Upper lobe of right lung (tissue), 1 donor: ENCODE measurements around the gene SERPIND1. TPM values are rescaled to one million over a fixed set of nuclear protein-coding genes. Genes with fewer than 3 reads are reported as not detected.

Experiments used
- ATAC-seq: fragments of 200-7000 bp; cut with Tn5 transposase; one replicate; pipeline ENCODE4 v1.9.1; 2020; ENCODE audit warnings: mild to moderate bottlenecking, moderate library complexity
- DNase-seq: peaks from one replicate; pipeline ENCODE4 v3.0.0-alpha.2; 2020
- H3K27ac ChIP-seq: fragments of 200-600 bp; one replicate; pipeline ENCODE4 v1.8.0; 2022
- H3K27me3 ChIP-seq: fragments of 200-600 bp; one replicate; pipeline ENCODE4 v1.8.0; 2022; ENCODE audit warnings: mild to moderate bottlenecking
- H3K36me3 ChIP-seq: fragments of 200-600 bp; one replicate; pipeline ENCODE4 v1.8.0; 2022
- H3K4me1 ChIP-seq: fragments of 200-600 bp; one replicate; pipeline ENCODE4 v1.8.0; 2022
- H3K4me3 ChIP-seq: fragments of 200-600 bp; one replicate; pipeline ENCODE4 v1.8.0; 2022; ENCODE audit warnings: mild to moderate bottlenecking
- H3K9me3 ChIP-seq: fragments of 200-600 bp; one replicate; pipeline ENCODE4 v1.8.0; 2022
- CTCF ChIP-seq: fragments of 200-600 bp; IDR thresholded peaks from one replicate; pipeline ENCODE4 v1.8.0; 2022; ENCODE audit warnings: antibody characterized with exemption
- intact Hi-C: fragments of 100-400 bp; cut with DNase I; formaldehyde crosslinking; loops from one replicate; pipeline ENCODE4 v1.11.0; 2022
- total RNA-seq: library from RNA; stranded (reverse); fragmentation: NEBNext Ultra II Directional; extraction: Animal tissue kit (Norgen Biotek cat#: 25700); gene quantifications from one replicate; pipeline ENCODE4 v1.2.1, GENCODE V29; 2021
- donor health status: DM: no; HTN: yes; CAD: no; lungs with severe emphysema.

The SERPIND1 gene
- total RNA-seq, 1 donor from 2014 or later, result 0.58 TPM

DNA sequence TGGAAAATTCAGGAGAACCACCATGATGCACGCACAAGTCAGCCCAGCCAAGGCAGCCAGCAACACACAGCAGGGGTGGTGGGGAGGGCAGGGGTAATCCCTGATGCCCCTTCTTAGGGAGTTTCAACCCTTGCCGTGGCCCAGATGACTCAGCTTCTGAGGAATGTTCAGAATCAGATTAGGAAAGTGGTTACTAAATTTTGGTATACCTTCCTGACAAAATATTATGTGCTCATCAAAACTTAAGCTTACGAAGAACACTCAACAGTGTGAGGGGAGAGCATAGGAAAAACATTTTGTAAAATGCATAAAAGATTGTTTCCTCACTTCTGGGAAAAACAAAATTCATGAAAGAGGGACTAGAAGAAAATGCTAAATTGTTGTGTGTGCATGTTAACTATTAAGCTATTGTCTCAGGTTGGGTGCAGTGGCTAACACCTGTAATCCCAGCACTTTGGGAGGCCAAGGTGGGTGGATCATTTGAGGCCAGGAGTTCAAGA, 32.1 kb downstream of the SERPIND1 start:
- no peak for ATAC-seq
- intact Hi-C loops, result no loop called here
- Histone ChIP-seq H3K4me3 (no peak overlapping the region), H3K27me3 (no peaks in the 10 kb centered on the region), H3K4me1 (no peaks in the 10 kb centered on the region), H3K36me3 (peaks cover 98% of the 10 kb centered on the region), H3K9me3 (no peaks in the 10 kb centered on the region), H3K27ac (no peak overlapping the region)
- DNase-seq, result no peak
- no peak for TF ChIP-seq CTCF

GRCh38 chr22:20807315-20807752, 33.4 kb downstream of the SERPIND1 start:
- Histone ChIP-seq H3K9me3 (no peaks in the 10 kb centered on the region), H3K27ac (no peak overlapping the region), H3K4me3 (no peak overlapping the region), H3K36me3 (peaks cover 98% of the 10 kb centered on the region), H3K4me1 (no peaks in the 10 kb centered on the region), H3K27me3 (no peaks in the 10 kb centered on the region)
- TF ChIP-seq CTCF, result no peak
- ATAC-seq (no peak), DNase-seq (no peak)
- intact Hi-C loops, result no loop called here

GRCh38 chr22:20808844-20809243, 34.9 kb downstream of the SERPIND1 start:
- H3K4me1 ChIP-seq, result no peaks in the 10 kb centered on the region
- no peaks in the 10 kb centered on the region for H3K27me3 ChIP-seq
- intact Hi-C loops, result no loop called here
- H3K9me3 ChIP-seq, result no peaks in the 10 kb centered on the region
- no peak overlapping the region for H3K27ac ChIP-seq
- DNase-seq (no peak), ATAC-seq (no peak)
- H3K36me3 ChIP-seq, result peaks cover 95% of the 10 kb centered on the region
- H3K4me3 ChIP-seq, result no peak overlapping the region
- TF ChIP-seq CTCF, result no peak

- H3K4me3 ChIP-seq, result no peak overlapping the region
- H3K9me3 ChIP-seq, result no peaks in the 10 kb centered on the region
- ATAC-seq (no peak), DNase-seq (no peak)
- intact Hi-C loops, result no loop called here
- H3K36me3 ChIP-seq, result peaks cover 94% of the 10 kb centered on the region
- no peak overlapping the region for H3K27ac ChIP-seq
- H3K4me1 ChIP-seq, result no peaks in the 10 kb centered on the region
- no peaks in the 10 kb centered on the region for H3K27me3 ChIP-seq
- no peak for TF ChIP-seq CTCF
These were observed 35.7 kb downstream of the SERPIND1 start for GRCh38 chr22:20809538-20810185.

DNA sequence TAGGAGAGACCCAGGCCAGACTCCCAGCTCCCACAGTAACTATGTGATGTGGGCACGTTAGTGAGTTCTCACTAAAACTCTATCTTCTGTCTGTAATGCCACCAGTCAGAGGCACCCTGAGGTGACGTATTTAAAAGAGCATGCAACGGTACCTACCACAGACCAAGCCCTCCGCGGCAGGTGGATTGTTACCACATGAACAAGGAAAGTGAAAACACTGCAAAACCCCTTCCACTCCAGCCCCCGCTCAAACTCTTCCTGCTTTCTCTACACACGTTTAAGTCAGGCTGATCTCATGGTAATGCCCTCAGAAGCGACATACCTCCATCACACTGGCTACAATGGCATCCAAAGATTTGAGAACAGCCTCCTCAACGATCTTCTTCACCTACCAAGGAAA, 36.7 kb downstream of the SERPIND1 start:
- DNase-seq (no peak), ATAC-seq (no peak)
- Histone ChIP-seq H3K4me3 (no peak overlapping the region), H3K27me3 (no peaks in the 10 kb centered on the region), H3K27ac (no peak overlapping the region), H3K9me3 (no peaks in the 10 kb centered on the region), H3K4me1 (no peaks in the 10 kb centered on the region), H3K36me3 (peaks cover 94% of the 10 kb centered on the region)
- intact Hi-C loops, result no loop called here
- no peak for TF ChIP-seq CTCF
